Placental epithelial cell (primary cell): ENCODE results near the gene CLEC9A. TPM values are rescaled to one million over a fixed set of nuclear protein-coding genes. Genes with fewer than 3 reads are reported as not detected.

Source experiments
- total RNA-seq: library from RNA; depleted of rRNA; stranded (reverse); fragments of >200 nt; gene quantifications from 2 replicates; pipeline ENCODE4 v1.2.3, GENCODE V29; 2012

The CLEC9A gene
- total RNA-seq: not detected in 2 replicates

GRCh38 chr12:10030446-10030845 lies at the start of gene CLEC9A:
Gene CLEC9A (plus strand): TSS chr12:10030682. CDS start chr12:10052688, 22,006 bp downstream.

GRCh38 chr12:9999016-9999415 lies 31.5 kb upstream of the CLEC9A start, which contains the start of gene CLEC1B:
Gene CLEC1B (minus strand): TSS chr12:9999121. CDS start chr12:9999100, 21 bp downstream.

GRCh38 chr12:10098791-10099190 lies 68.3 kb downstream of the CLEC9A start, which contains the start of gene CLEC1A:
Gene CLEC1A (minus strand): TSS chr12:10098985. CDS start chr12:10098922, 63 bp downstream.

Other genes with a start within 250 kb of the CLEC9A start
- not detected in 2 replicates for gene KLRF1, start 203.2 kb upstream of the CLEC9A start, total RNA-seq
- not detected in 2 replicates for gene CLEC2B, start 161.3 kb upstream of the CLEC9A start, total RNA-seq
- not detected in 2 replicates for gene KLRF2, start 149.2 kb upstream of the CLEC9A start, total RNA-seq
- gene CLEC2A, start 98.3 kb upstream of the CLEC9A start, total RNA-seq: 0.22 TPM in 1 of 2 replicates, not detected in the other
- not detected in 2 replicates for gene CLEC12A, start 59.3 kb upstream of the CLEC9A start, total RNA-seq
- under 0.01 and 0.33 TPM in 2 replicates for gene CLEC1B, start 31.6 kb upstream of the CLEC9A start, total RNA-seq
- not detected in 2 replicates for gene CLEC12B, start 20.1 kb upstream of the CLEC9A start, total RNA-seq
- 32.2 and 37.5 TPM in 2 replicates for gene CLEC1A, start 68.3 kb downstream of the CLEC9A start, total RNA-seq
- 27.7 and 44.0 TPM in 2 replicates for gene CLEC7A, start 99.5 kb downstream of the CLEC9A start, total RNA-seq
- gene OLR1, start 141.4 kb downstream of the CLEC9A start, total RNA-seq: not detected in 2 replicates
- 0.39 and 1.5 TPM in 2 replicates for gene TMEM52B, start 148.3 kb downstream of the CLEC9A start, total RNA-seq
- gene GABARAPL1, start 182.2 kb downstream of the CLEC9A start, total RNA-seq: 66.9 and 115 TPM in 2 replicates